GM10266 (cell line): ENCODE measurements around the gene SHOX.

Experiments used
- DNase-seq: peaks from one replicate; pipeline ENCODE4 v3.0.0; 2012; ENCODE audit errors: extremely low spot score
- TF ChIP-seq, protein P1 (sequence below): IDR thresholded peaks from 2 replicates; pipeline ENCODE4 v1.5.1; 2012; ENCODE audit warnings: mild to moderate bottlenecking, low read depth; ENCODE audit not compliant: control insufficient read depth, insufficient read depth; ENCODE audit errors: missing control alignments

SHOX gene

DNA sequence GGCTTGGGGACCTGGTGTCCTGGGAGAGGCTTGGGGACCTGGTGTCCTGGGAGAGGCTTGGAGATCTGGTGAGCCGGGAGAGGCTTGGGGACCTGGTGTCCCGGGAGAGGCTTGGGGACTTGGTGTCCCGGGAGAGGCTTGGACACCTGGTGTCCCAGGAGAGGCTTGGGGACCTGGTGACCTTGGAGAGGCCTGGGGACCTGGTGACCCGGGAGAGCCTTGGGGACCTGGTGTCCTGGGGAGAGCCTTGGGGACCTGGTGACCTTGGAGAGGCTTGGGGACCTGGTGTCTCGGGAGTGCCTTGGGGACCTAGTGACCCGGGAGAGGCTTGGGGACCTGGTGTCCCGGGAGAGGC is 12.6 kb downstream of the SHOX start:
- TF ChIP-seq, protein P1, sequence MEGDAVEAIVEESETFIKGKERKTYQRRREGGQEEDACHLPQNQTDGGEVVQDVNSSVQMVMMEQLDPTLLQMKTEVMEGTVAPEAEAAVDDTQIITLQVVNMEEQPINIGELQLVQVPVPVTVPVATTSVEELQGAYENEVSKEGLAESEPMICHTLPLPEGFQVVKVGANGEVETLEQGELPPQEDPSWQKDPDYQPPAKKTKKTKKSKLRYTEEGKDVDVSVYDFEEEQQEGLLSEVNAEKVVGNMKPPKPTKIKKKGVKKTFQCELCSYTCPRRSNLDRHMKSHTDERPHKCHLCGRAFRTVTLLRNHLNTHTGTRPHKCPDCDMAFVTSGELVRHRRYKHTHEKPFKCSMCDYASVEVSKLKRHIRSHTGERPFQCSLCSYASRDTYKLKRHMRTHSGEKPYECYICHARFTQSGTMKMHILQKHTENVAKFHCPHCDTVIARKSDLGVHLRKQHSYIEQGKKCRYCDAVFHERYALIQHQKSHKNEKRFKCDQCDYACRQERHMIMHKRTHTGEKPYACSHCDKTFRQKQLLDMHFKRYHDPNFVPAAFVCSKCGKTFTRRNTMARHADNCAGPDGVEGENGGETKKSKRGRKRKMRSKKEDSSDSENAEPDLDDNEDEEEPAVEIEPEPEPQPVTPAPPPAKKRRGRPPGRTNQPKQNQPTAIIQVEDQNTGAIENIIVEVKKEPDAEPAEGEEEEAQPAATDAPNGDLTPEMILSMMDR, result no peak
- DNase-seq, result no peak

DNA sequence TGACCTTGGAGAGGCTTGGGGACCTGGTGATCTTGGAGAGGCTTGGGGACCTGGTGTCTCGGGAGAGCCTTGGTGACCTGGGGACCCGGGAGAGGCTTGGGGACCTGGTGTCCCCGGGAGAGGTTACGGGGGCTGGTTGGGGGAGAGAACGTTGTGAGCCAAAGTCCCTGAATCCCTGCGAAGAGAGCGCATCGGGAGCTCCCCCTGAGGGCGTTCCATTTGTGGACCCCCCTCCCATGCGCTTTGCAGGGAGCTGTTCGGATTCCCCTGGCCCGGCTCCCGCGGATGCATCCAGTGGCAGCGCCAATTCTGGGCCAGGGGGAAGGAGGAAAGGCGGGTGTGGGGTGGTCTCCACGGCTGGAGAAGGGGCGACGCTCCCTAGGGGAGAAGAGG is 13.3 kb downstream of the SHOX start:
- TF ChIP-seq, protein P1, result no peak
- peak; percentile 22 for DNase-seq

DNA sequence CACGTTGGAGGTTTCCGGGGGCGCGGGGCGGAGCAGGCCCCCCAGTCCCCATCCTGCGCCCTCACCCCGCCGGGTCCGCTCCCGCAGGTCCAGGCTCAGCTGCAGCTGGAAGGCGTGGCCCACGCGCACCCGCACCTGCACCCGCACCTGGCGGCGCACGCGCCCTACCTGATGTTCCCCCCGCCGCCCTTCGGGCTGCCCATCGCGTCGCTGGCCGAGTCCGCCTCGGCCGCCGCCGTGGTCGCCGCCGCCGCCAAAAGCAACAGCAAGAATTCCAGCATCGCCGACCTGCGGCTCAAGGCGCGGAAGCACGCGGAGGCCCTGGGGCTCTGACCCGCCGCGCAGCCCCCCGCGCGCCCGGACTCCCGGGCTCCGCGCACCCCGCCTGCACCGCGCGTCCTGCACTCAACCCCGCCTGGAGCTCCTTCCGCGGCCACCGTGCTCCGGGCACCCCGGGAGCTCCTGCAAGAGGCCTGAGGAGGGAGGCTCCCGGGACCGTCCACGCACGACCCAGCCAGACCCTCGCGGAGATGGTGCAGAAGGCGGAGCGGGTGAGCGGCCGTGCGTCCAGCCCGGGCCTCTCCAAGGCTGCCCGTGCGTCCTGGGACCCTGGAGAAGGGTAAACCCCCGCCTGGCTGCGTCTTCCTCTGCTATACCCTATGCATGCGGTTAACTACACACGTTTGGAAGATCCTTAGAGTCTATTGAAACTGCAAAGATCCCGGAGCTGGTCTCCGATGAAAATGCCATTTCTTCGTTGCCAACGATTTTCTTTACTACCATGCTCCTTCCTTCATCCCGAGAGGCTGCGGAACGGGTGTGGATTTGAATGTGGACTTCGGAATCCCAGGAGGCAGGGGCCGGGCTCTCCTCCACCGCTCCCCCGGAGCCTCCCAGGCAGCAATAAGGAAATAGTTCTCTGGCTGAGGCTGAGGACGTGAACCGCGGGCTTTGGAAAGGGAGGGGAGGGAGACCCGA is 14.0 kb downstream of the SHOX start:
- TF ChIP-seq, protein P1, result no peak
- peak; percentile 24 for DNase-seq

DNA sequence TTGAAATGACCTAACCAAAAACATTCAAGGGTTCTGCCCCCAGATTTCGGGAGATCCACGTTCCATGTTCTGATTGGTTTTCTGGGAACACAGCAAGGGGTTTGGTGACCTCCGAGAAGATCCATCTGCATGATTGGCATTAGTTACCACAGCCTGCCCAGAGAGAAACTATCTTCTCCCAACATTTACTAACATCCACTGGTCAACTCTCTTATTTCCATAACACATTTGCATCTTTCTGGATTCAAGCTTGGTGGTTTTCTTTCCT is 15.6 kb downstream of the SHOX start:
- TF ChIP-seq, protein P1, result no peak
- no peak for DNase-seq

DNA sequence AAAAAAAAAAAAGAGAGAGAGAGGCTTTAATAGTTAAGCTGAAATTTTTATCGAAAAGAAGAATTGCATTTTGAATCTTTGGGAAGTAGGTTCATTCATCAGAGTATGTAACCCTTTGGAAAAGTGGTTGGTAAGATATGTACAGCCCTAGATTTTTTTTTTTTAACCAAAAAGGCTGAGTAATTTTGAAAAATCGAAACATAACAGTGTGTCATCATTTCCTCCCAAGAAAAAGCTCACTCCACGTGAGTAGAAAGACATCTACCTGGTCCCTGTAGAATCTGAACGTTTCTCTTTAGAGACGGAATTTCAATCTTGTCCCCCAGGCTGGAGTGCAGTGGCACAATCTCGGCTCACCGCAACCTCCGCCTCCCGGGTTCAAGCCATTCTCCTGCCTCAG is 16.2 kb downstream of the SHOX start:
- no peak for DNase-seq
- TF ChIP-seq, protein P1, result no peak

DNA sequence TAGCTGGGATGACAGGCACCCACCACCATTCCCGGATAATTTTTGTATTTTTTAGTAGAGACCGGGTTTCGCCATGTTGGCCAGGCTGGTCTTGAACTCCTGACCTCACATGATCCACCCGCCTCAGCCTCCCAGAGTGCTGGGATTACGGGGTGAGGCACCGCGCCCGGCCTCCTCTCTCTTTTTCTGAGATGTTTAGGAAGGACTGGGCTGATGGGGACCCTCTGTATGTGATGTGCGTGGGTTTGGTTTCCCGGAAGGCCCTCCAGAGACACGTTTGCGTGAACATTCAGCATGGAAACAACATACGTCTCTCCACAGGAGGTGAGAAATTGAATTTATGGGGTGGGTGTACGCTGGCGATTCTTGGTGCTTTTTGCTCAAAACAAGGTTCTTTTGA is 18.6 kb downstream of the SHOX start:
- TF ChIP-seq, protein P1, result no peak
- DNase-seq, result no peak

DNA sequence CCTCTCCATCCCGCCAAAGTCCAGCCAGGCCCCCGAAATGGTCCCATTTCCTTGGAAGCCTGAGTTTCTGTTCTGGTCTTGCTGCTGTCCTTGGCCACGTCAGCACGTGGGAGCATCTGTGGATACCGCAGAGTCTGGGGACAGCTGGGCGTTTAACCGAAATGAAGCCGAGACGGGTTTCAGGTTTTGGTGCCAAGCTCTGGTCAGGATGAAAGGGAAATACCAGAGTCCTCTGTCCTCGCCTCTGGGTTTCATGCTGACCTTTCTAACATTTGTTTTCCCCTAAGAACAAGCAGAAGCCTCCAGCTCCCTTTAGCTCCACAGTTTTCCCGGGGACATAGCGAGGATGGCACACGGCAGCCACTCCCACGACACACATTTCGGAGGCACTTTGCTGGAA is 19.7 kb downstream of the SHOX start:
- no peak for DNase-seq
- TF ChIP-seq, protein P1, result no peak
